Endothelial cell of umbilical vein (primary cell): Measurements from ENCODE around the gene PRUNE1. TPM values are rescaled to one million over a fixed set of nuclear protein-coding genes. Genes with fewer than 3 reads are reported as not detected.

Experiments
- BruUV-seq: library from RNA; stranded (reverse); fragments of 400-500 nt; replicated peaks from 2 replicates; lab custom pipeline; 2021; lab: Mats Ljungman, UMichigan
- CTCF ChIA-PET: fragments of 300-600, 350-600 bp; sonication (Branson Sonifier 250); formaldehyde crosslinking; loops from one replicate; lab custom pipeline; 2021; ENCODE audit warnings: antibody characterized with exemption, inconsistent platforms; lab: Charles Lee
- POLR2A ChIA-PET: fragments of 300-600, 350-600 bp; sonication (Branson Sonifier 250); formaldehyde crosslinking; loops from one replicate; lab custom pipeline; 2021; ENCODE audit warnings: antibody characterized with exemption, inconsistent platforms; lab: Charles Lee
- DNase-seq: peaks from one replicate; pipeline ENCODE4 v3.0.0-alpha.2; 2011; ENCODE audit warnings: low read depth, low spot score
- FAIRE-seq: peaks from 2 replicates; lab custom pipeline; 2011; peaks lifted over from hg19 to GRCh38; lab: Jason Lieb, UNC
- H2AFZ ChIP-seq: 2 replicates; pipeline ENCODE4 v1.6.0; 2012; ENCODE audit warnings: low read depth, low read length, control low read depth, inconsistent platforms
- H3K27ac ChIP-seq: 2 replicates; pipeline ENCODE4 v1.5.1; 2011; ENCODE audit warnings: low read depth, mild to moderate bottlenecking, control low read depth, low read length, moderate library complexity; ENCODE audit not compliant: insufficient read depth
- H3K27me3 ChIP-seq, 2 experiments: 2 replicates each; pipeline versions ENCODE4 v1.6.0 to v1.6.1; 2011; ENCODE audit warnings: low read length in 2 of 2, mixed read lengths in 1 of 2; ENCODE audit not compliant: control insufficient read depth in 2 of 2, insufficient read depth in 2 of 2
- H3K36me3 ChIP-seq, 2 experiments: 2 replicates in 1 of 2; 3 replicates in 1 of 2; pipeline ENCODE4 v1.5.1; 2011; ENCODE audit warnings: low read length in 2 of 2, mild to moderate bottlenecking in 1 of 2, moderate library complexity in 1 of 2; ENCODE audit not compliant: control insufficient read depth in 2 of 2, insufficient read depth in 2 of 2; ENCODE audit errors: extremely low read depth in 1 of 2
- H3K4me1 ChIP-seq: 3 replicates; pipeline ENCODE4 v1.5.1; 2011; ENCODE audit warnings: mild to moderate bottlenecking, low read length; ENCODE audit not compliant: control insufficient read depth, insufficient read depth; ENCODE audit errors: extremely low read depth
- H3K4me2 ChIP-seq: 2 replicates; pipeline ENCODE4 v1.6.1; 2011; ENCODE audit warnings: low read length, control low read depth, mixed read lengths; ENCODE audit not compliant: insufficient read depth
- H3K4me3 ChIP-seq, 3 experiments: fragments of 200-600 bp in 1 of 3; sonication (generic), shearing (Covaris generic) in 1 of 3; replicated peaks in 1 of 3; 2 replicates each; pipeline ENCODE4 v1.5.1; 2011 to 2016; ENCODE audit warnings: control low read depth in 3 of 3, low read length in 3 of 3, mild to moderate bottlenecking in 2 of 3, inconsistent platforms in 1 of 3, low read depth in 1 of 3, moderate library complexity in 1 of 3; ENCODE audit not compliant: insufficient read depth in 1 of 3
- H3K79me2 ChIP-seq: 2 replicates; pipeline ENCODE4 v1.6.0; 2012; ENCODE audit warnings: low read length, inconsistent platforms; ENCODE audit not compliant: control insufficient read depth, insufficient read depth
- H3K9ac ChIP-seq: replicated peaks from 2 replicates; pipeline ENCODE3; 2011; ENCODE audit warnings: low read length, control low read depth; ENCODE audit not compliant: insufficient read depth; ENCODE audit errors: extremely low read depth
- H3K9me1 ChIP-seq: replicated peaks from 3 replicates; pipeline ENCODE4 v1.6.0; 2011; ENCODE audit warnings: mild to moderate bottlenecking, low read length; ENCODE audit not compliant: control insufficient read depth, insufficient read depth; ENCODE audit errors: extremely low read depth
- H3K9me3 ChIP-seq: replicated peaks from 2 replicates; pipeline ENCODE4 v1.5.1; 2012; ENCODE audit warnings: low read length, inconsistent platforms; ENCODE audit not compliant: control insufficient read depth, insufficient read depth
- H4K20me1 ChIP-seq: replicated peaks from 2 replicates; pipeline ENCODE3; 2011; ENCODE audit warnings: mild to moderate bottlenecking, low read length; ENCODE audit not compliant: control insufficient read depth, insufficient read depth; ENCODE audit errors: extremely low read depth
- CTCF ChIP-seq, 2 donors: IDR thresholded peaks; 1 replicate in 1 of 2; 2 replicates in 1 of 2; pipeline ENCODE4 v1.5.1; 2011; ENCODE audit warnings: low read length in 2 of 2, mild to moderate bottlenecking in 2 of 2, moderate library complexity in 2 of 2, control low read depth in 1 of 2, inconsistent platforms in 1 of 2, low read depth in 1 of 2; ENCODE audit not compliant: insufficient read depth in 1 of 2; ENCODE audit errors: extremely low read depth in 1 of 2
- EZH2 ChIP-seq: IDR thresholded peaks from 2 replicates; pipeline ENCODE4 v1.6.1; 2012; ENCODE audit warnings: borderline replicate concordance, low read depth, mild to moderate bottlenecking, moderate library complexity, low read length, inconsistent platforms; ENCODE audit not compliant: severe bottlenecking
- GATA2 ChIP-seq: IDR thresholded peaks from 2 replicates; pipeline ENCODE4 v1.7.0; 2011; ENCODE audit warnings: low read depth, mild to moderate bottlenecking, moderate library complexity, mixed read lengths, low read length; ENCODE audit not compliant: insufficient read length, insufficient read depth
- MAX ChIP-seq: IDR thresholded peaks from 2 replicates; pipeline ENCODE4 v1.6.1; 2011; ENCODE audit not compliant: insufficient read depth, insufficient read length
- MYC ChIP-seq: IDR thresholded peaks from one replicate; pipeline ENCODE4 v1.6.1; 2011; ENCODE audit warnings: mild to moderate bottlenecking, low read depth, low read length
- POLR2A ChIP-seq: IDR thresholded peaks from 2 replicates; pipeline ENCODE4 v1.6.1; 2012; ENCODE audit warnings: low read depth, mild to moderate bottlenecking, control low read depth, low read length
- POLR2AphosphoS5 ChIP-seq: IDR thresholded peaks from 2 replicates; pipeline ENCODE4 v1.6.1; 2012; ENCODE audit warnings: low read depth, mild to moderate bottlenecking, control low read depth, low read length, moderate library complexity; ENCODE audit not compliant: insufficient read depth
- dilution Hi-C: fragments of 300-500 bp; cut with MboI; formaldehyde crosslinking; loops from one replicate; pipeline ENCODE4 v1.15.0; 2019; ENCODE audit warnings: low sequenced_read_pairs; ENCODE audit not compliant: extremely low pct_ligation_motif_present
- intact Hi-C: fragments of 100-400 bp; cut with micrococcal nuclease; formaldehyde crosslinking; loops from one replicate; pipeline ENCODE4 v1.10.0; 2022
- polyA plus RNA-seq, 4 experiments: library from polyadenylated mRNA; depleted of rRNA in 3 of 4; stranded (reverse) in 3 of 4; unstranded in 1 of 4; fragments of >200 nt; gene quantifications; 2 replicates each; pipeline versions ENCODE4 v1.2.1 to v1.2.3, GENCODE V29; 2011 to 2012; ENCODE audit warnings: missing spikeins in 1 of 4
- total RNA-seq: library from RNA; stranded (reverse); gene quantifications from 2 replicates; pipeline ENCODE4 v1.2.3, GENCODE V29; 2021

Gene PRUNE1
- total and polyA plus RNA-seq, 2 donors (not counting 3 experiments of a cell fraction or from before 2014, with no cell fraction given), result 8.6 to 17.5 TPM

- ChIA-PET CTCF (interaction anchor here (0.7 to 17.1 kb wide), 8 partner anchors 11 to 686 kb away, joined by 3 to 278 read pairs (median 4); partner anchors contain the start of genes C1orf56 and MINDY1), POLR2A (interaction anchor here (0.6 kb wide), 1 partner anchor 606 kb away, joined by 3 read pairs; no protein-coding TSS in a partner anchor)
- Histone ChIP-seq H3K9ac (peak overlapping the region; percentile 75), H2AFZ (peak overlapping the region; percentile 31), H3K36me3 (no peaks in the 10 kb centered on the region), H3K9me3 (no peaks in the 10 kb centered on the region), H3K27ac (peak overlapping the region; percentile 50), H3K4me3 (peak overlapping the region; percentile 43 to 75 (median 65)), H3K4me2 (peak overlapping the region; percentile 62), H3K27me3 (no peaks in the 10 kb centered on the region), H3K79me2 (peaks cover 49% of the 10 kb centered on the region), H3K4me1 (peaks cover 29% of the 10 kb centered on the region), H4K20me1 (no peaks in the 10 kb centered on the region), H3K9me1 (no peaks in the 10 kb centered on the region)
- dilution Hi-C loops, result no loop called here
- intact Hi-C loops, result no loop called here
- TF ChIP-seq CTCF (IDR thresholded peaks at IDR 0.05; ENCODE audit: extremely low read depth in 1 of 2, insufficient read depth in 1 of 2, low read depth in 1 of 2, low read length in 2 of 2) (no peak), POLR2AphosphoS5 (no peak), GATA2 (no peak), EZH2 (no peak), MYC (no peak), POLR2A (peak; percentile 51), MAX (no peak)
- DNase-seq, result peak; percentile 47
- no peak for FAIRE-seq
- no TSS peak for BruUV-seq
Measured at GRCh38 chr1:150973836-150974579, 34.2 kb upstream of the PRUNE1 start.
